WTC11 (cell line): ENCODE results near the gene MYO3A. TPM values are rescaled to one million over a fixed set of nuclear protein-coding genes. Genes with fewer than 3 reads are reported as not detected.

Source experiments
- ATAC-seq: fragments of 200-7000 bp; cut with Tn5 transposase; 2 replicates; pipeline ENCODE4 v1.10.0; 2021; ENCODE audit warnings: mild to moderate bottlenecking, moderate library complexity
- CTCF ChIA-PET: fragments of 300-600 bp; sonication (Branson Sonifier 250); formaldehyde crosslinking; loops from one replicate; lab custom pipeline; 2021; ENCODE audit warnings: antibody characterized with exemption; lab: Charles Lee
- POLR2A ChIA-PET: fragments of 350-600 bp; sonication (Branson Sonifier 250); formaldehyde crosslinking; loops from one replicate; lab custom pipeline; 2021; ENCODE audit warnings: antibody characterized with exemption; lab: Charles Lee
- DNase-seq: peaks from one replicate; pipeline ENCODE4 v3.0.0; 2021; ENCODE audit warnings: low spot score
- H3K27ac Mint-ChIP-seq: 2 replicates; pipeline ENCODE4 v1.8.0; 2021; ENCODE audit warnings: mixed read lengths
- H3K27me3 Mint-ChIP-seq: 2 replicates; pipeline ENCODE4 v1.8.0; 2021; ENCODE audit warnings: low read depth, mild to moderate bottlenecking, moderate library complexity, mixed read lengths
- H3K36me3 Mint-ChIP-seq: 2 replicates; pipeline ENCODE4 v1.8.0; 2021; ENCODE audit warnings: mixed read lengths
- H3K4me1 Mint-ChIP-seq: 2 replicates; pipeline ENCODE4 v1.8.0; 2022; ENCODE audit warnings: mixed read lengths
- H3K4me3 Mint-ChIP-seq: 2 replicates; pipeline ENCODE4 v1.8.0; 2021; ENCODE audit warnings: mild to moderate bottlenecking, moderate library complexity, mixed read lengths
- H3K9me3 Mint-ChIP-seq: 2 replicates; pipeline ENCODE4 v1.8.0; 2021; ENCODE audit warnings: mixed read lengths
- CBFB ChIP-seq: sonication (generic); formaldehyde crosslinking; IDR thresholded peaks from 2 replicates; pipeline ENCODE4 v1.8.1; 2022; ENCODE audit warnings: mild to moderate bottlenecking, low read depth, missing genetic modification reagents
- CREB1 ChIP-seq: sonication (generic); formaldehyde crosslinking; IDR thresholded peaks from 2 replicates; pipeline ENCODE4 v1.8.0; 2023; ENCODE audit warnings: mild to moderate bottlenecking, missing genetic modification reagents
- CTCF ChIP-seq: fragments of 200-600 bp; IDR thresholded peaks from 2 replicates; pipeline ENCODE4 v1.8.0; 2022; ENCODE audit warnings: antibody characterized with exemption
- E2F5 ChIP-seq: sonication (generic); formaldehyde crosslinking; IDR thresholded peaks from 2 replicates; pipeline ENCODE4 v1.8.1; 2022; ENCODE audit warnings: mild to moderate bottlenecking, moderate library complexity, missing genetic modification reagents
- ERG ChIP-seq: fragments of 250-450 bp; sonication (Bioruptor Pico); IDR thresholded peaks from 2 replicates; pipeline ENCODE4 v1.8.0; 2021; ENCODE audit warnings: mild to moderate bottlenecking
- FOXP1 ChIP-seq: sonication (generic); formaldehyde crosslinking; IDR thresholded peaks from 2 replicates; pipeline ENCODE4 v1.8.0; 2022; ENCODE audit warnings: missing genetic modification reagents, mild to moderate bottlenecking, moderate library complexity, borderline replicate concordance
- JAZF1 ChIP-seq: fragments of 250-450 bp; sonication (Bioruptor Pico); IDR thresholded peaks from 2 replicates; pipeline ENCODE4 v1.9.0; 2021; ENCODE audit warnings: moderate library complexity, mild to moderate bottlenecking, inconsistent platforms
- NR2C2 ChIP-seq: sonication (generic); formaldehyde crosslinking; IDR thresholded peaks from 2 replicates; pipeline ENCODE4 v1.8.0; 2022; ENCODE audit warnings: mild to moderate bottlenecking, missing genetic modification reagents
- PRDM15 ChIP-seq: sonication (generic); formaldehyde crosslinking; IDR thresholded peaks from 2 replicates; pipeline ENCODE4 v1.8.0; 2022; ENCODE audit warnings: missing genetic modification reagents
- TCF7 ChIP-seq: sonication (generic); formaldehyde crosslinking; IDR thresholded peaks from 2 replicates; pipeline ENCODE4 v1.8.0; 2022; ENCODE audit warnings: mild to moderate bottlenecking, low read depth, missing genetic modification reagents, moderate library complexity
- TEAD1 ChIP-seq: sonication (generic); formaldehyde crosslinking; IDR thresholded peaks from 2 replicates; pipeline ENCODE4 v1.8.0; 2022; ENCODE audit warnings: mild to moderate bottlenecking, missing genetic modification reagents
- ZBTB43 ChIP-seq: sonication (generic); formaldehyde crosslinking; IDR thresholded peaks from 2 replicates; pipeline ENCODE4 v1.8.1; 2023; ENCODE audit warnings: mild to moderate bottlenecking, missing genetic modification reagents
- ZNF138 ChIP-seq: sonication (generic); formaldehyde crosslinking; conservative IDR thresholded peaks from 2 replicates; pipeline ENCODE4 v1.8.1; 2022; ENCODE audit warnings: mild to moderate bottlenecking, moderate library complexity, missing genetic modification reagents
- ZNF416 ChIP-seq: fragments of 250-450 bp; sonication (Bioruptor Pico); IDR thresholded peaks from 2 replicates; pipeline ENCODE4 v1.9.0; 2021; ENCODE audit warnings: mild to moderate bottlenecking, inconsistent platforms
- ZSCAN18 ChIP-seq: fragments of 250-450 bp; sonication (Bioruptor Pico); IDR thresholded peaks from 2 replicates; pipeline ENCODE4 v2.1.2; 2022; ENCODE audit warnings: mild to moderate bottlenecking, moderate library complexity
- total RNA-seq: library from RNA; stranded (reverse); gene quantifications from 3 replicates; pipeline ENCODE4 v1.2.3, GENCODE V29; 2021

MYO3A gene
- total RNA-seq, 1 experiment from 2014 or later, result 3.7 TPM

- H3K9me3 Mint-ChIP-seq, result peaks cover 16% of the 10 kb centered on the region
- no peak for TF ChIP-seq ZBTB43 (CRISPR knock-in tag)
- no peak for TF ChIP-seq CBFB (CRISPR knock-in tag)
- no peak for TF ChIP-seq CTCF
- no peak for TF ChIP-seq E2F5 (CRISPR knock-in tag)
- no peaks in the 10 kb centered on the region for H3K4me1 Mint-ChIP-seq
- no peak overlapping the region for H3K27ac Mint-ChIP-seq
- H3K36me3 Mint-ChIP-seq, result peaks cover 9% of the 10 kb centered on the region
- no peaks in the 10 kb centered on the region for H3K27me3 Mint-ChIP-seq
- CTCF ChIA-PET, result no interaction called here
- no peak overlapping the region for H3K4me3 Mint-ChIP-seq
- no peak for DNase-seq
- ATAC-seq, result no peak
- POLR2A ChIA-PET, result no interaction called here
Observed at GRCh38 chr10:25944771-25945170, 10.7 kb downstream of the MYO3A start.

- TF ChIP-seq JAZF1 (CRISPR knock-in tag), result no peak
- no peak for TF ChIP-seq FOXP1 (CRISPR knock-in tag)
- no peak for TF ChIP-seq ZSCAN18 (CRISPR knock-in tag)
- TF ChIP-seq PRDM15 (CRISPR knock-in tag), result no peak
- no peak for TF ChIP-seq ERG (CRISPR knock-in tag)
- TF ChIP-seq ZNF138 (CRISPR knock-in tag), result no peak
- TF ChIP-seq ZNF416, result no peak
- no peak for TF ChIP-seq CREB1 (CRISPR knock-in tag)
- no peak for TF ChIP-seq TEAD1 (CRISPR knock-in tag)
- TF ChIP-seq NR2C2 (CRISPR knock-in tag), result no peak
- TF ChIP-seq TCF7 (CRISPR knock-in tag), result no peak
- no peak for ATAC-seq
- peaks cover 17% of the 10 kb centered on the region for H3K36me3 Mint-ChIP-seq
- H3K4me3 Mint-ChIP-seq, result no peak overlapping the region
- H3K4me1 Mint-ChIP-seq, result no peaks in the 10 kb centered on the region
- no peak for DNase-seq
- no peaks in the 10 kb centered on the region for H3K27me3 Mint-ChIP-seq
- ChIA-PET CTCF (interaction anchor here (0.8 kb wide), 1 partner anchor 77 kb away, joined by 3 read pairs; no protein-coding TSS in a partner anchor), POLR2A (no interaction called here)
- H3K27ac Mint-ChIP-seq, result no peak overlapping the region
- H3K9me3 Mint-ChIP-seq, result peaks cover 13% of the 10 kb centered on the region
Observed at GRCh38 chr10:25952857-25953256, 18.8 kb downstream of the MYO3A start.
